HG02852 (cell line): ENCODE data around the gene CTNNA2.
"Not testable (repeated sequence)": the region's sequence is repeated elsewhere in the genome, so short reads cannot be mapped to it uniquely, and the experiment has no call there.

ENCODE experiments used
- ATAC-seq: cut with Tn5 transposase; IDR thresholded peaks from one replicate; pipeline ENCODE4 v1.9.1; 2021; ENCODE audit warnings: mild to moderate bottlenecking, moderate library complexity; ENCODE audit not compliant: unreplicated experiment

The CTNNA2 gene

GRCh38 chr2:80016171-80016570, 503.3 kb downstream of the CTNNA2 start:
- no peak for ATAC-seq

GRCh38 chr2:80019571-80020460, 507.0 kb downstream of the CTNNA2 start:
- ATAC-seq, result no peak

- no peak for ATAC-seq
Observed at GRCh38 chr2:80022018-80022417, 509.2 kb downstream of the CTNNA2 start.

GRCh38 chr2:80026040-80026729, 513.3 kb downstream of the CTNNA2 start:
- ATAC-seq, result no peak

- ATAC-seq, result no peak
Observed at GRCh38 chr2:80028051-80028450, 515.2 kb downstream of the CTNNA2 start.

GRCh38 chr2:80028584-80028983, 515.7 kb downstream of the CTNNA2 start:
- ATAC-seq, result no peak

- ATAC-seq, result no peak
Observed at GRCh38 chr2:80030135-80030534, 517.3 kb downstream of the CTNNA2 start.

GRCh38 chr2:80032684-80033083, 519.8 kb downstream of the CTNNA2 start:
- ATAC-seq, result not testable (repeated sequence)

- no peak for ATAC-seq
Observed at GRCh38 chr2:80035749-80036285, 523.0 kb downstream of the CTNNA2 start.

GRCh38 chr2:80037310-80037709, 524.5 kb downstream of the CTNNA2 start:
- no peak for ATAC-seq

- ATAC-seq, result no peak
Observed at GRCh38 chr2:80040226-80040625, 527.4 kb downstream of the CTNNA2 start.

- no peak for ATAC-seq
Observed at GRCh38 chr2:80042635-80043034, 529.8 kb downstream of the CTNNA2 start.

GRCh38 chr2:80048296-80048695, 535.4 kb downstream of the CTNNA2 start:
- no peak for ATAC-seq

- no peak for ATAC-seq
Observed at GRCh38 chr2:80050246-80050645, 537.4 kb downstream of the CTNNA2 start.

- no peak for ATAC-seq
Observed at GRCh38 chr2:80053522-80054345, 540.9 kb downstream of the CTNNA2 start.

GRCh38 chr2:80054346-80054675, 541.5 kb downstream of the CTNNA2 start:
- ATAC-seq, result no peak

- no peak for ATAC-seq
Observed at GRCh38 chr2:80057956-80058355, 545.1 kb downstream of the CTNNA2 start.

- no peak for ATAC-seq
Observed at GRCh38 chr2:80058562-80058961, 545.7 kb downstream of the CTNNA2 start.

- ATAC-seq, result no peak
Observed at GRCh38 chr2:80059447-80059846, 546.6 kb downstream of the CTNNA2 start.

- ATAC-seq, result no peak
Observed at GRCh38 chr2:80061881-80062280, 549.0 kb downstream of the CTNNA2 start.

- ATAC-seq, result no peak
Observed at GRCh38 chr2:80062298-80062697, 549.4 kb downstream of the CTNNA2 start.
